Gastroesophageal sphincter (tissue), 3 donors: ENCODE results near the gene MOCOS.

Experiments used
- EP300 ChIP-seq: sonication (generic); formaldehyde crosslinking; IDR thresholded peaks from one replicate; pipeline ENCODE4 v1.6.1; 2017; ENCODE audit warnings: antibody characterized with exemption, mild to moderate bottlenecking
- POLR2A ChIP-seq, 2 donors: fragments of 450-650 bp; IDR thresholded peaks; one replicate each; pipeline ENCODE4 v1.6.1; 2017; ENCODE audit warnings: antibody characterized with exemption in 2 of 2, mild to moderate bottlenecking in 2 of 2, moderate library complexity in 1 of 2
- POLR2AphosphoS5 ChIP-seq: sonication (generic); formaldehyde crosslinking; IDR thresholded peaks from one replicate; pipeline ENCODE4 v1.6.1; 2017; ENCODE audit warnings: antibody characterized with exemption
- TF ChIP-seq, protein P1 (sequence below), 4 experiments: fragments of 200-600 bp in 2 of 4; fragments of 450-650 bp in 2 of 4; sonication (generic) in 1 of 4; IDR thresholded peaks; one replicate each; pipeline ENCODE4 v1.5.1; 2017 to 2019; ENCODE audit warnings: antibody characterized with exemption in 4 of 4, mild to moderate bottlenecking in 2 of 4, moderate library complexity in 2 of 4

DNA sequence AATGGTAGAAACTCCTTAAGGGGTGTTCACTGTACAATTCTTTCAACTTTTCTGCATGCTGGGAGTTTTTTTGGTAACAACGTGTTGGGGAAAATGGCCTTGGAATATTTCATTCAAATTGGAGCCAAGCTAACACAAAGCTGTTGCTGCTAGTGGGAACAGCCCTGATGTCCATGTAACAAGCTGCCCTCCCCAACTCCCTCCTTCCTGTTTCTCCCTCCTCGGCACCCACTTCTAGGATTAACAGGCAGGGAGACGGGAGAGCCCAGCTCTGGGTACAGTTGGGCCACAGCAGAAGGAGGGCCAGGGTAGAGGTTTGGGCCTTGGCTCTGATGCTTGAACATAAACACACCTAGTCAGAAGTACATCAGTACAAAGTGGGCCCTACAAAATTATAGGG, 9.4 kb upstream of the MOCOS start:
- TF ChIP-seq POLR2A (IDR thresholded peaks at IDR 0.05) (no peak), POLR2AphosphoS5 (no peak), EP300 (no peak)
- TF ChIP-seq, protein P1, sequence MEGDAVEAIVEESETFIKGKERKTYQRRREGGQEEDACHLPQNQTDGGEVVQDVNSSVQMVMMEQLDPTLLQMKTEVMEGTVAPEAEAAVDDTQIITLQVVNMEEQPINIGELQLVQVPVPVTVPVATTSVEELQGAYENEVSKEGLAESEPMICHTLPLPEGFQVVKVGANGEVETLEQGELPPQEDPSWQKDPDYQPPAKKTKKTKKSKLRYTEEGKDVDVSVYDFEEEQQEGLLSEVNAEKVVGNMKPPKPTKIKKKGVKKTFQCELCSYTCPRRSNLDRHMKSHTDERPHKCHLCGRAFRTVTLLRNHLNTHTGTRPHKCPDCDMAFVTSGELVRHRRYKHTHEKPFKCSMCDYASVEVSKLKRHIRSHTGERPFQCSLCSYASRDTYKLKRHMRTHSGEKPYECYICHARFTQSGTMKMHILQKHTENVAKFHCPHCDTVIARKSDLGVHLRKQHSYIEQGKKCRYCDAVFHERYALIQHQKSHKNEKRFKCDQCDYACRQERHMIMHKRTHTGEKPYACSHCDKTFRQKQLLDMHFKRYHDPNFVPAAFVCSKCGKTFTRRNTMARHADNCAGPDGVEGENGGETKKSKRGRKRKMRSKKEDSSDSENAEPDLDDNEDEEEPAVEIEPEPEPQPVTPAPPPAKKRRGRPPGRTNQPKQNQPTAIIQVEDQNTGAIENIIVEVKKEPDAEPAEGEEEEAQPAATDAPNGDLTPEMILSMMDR (IDR thresholded peaks at IDR 0.05), result no peak
